ENCODE data around the gene MYD88.

DNA sequence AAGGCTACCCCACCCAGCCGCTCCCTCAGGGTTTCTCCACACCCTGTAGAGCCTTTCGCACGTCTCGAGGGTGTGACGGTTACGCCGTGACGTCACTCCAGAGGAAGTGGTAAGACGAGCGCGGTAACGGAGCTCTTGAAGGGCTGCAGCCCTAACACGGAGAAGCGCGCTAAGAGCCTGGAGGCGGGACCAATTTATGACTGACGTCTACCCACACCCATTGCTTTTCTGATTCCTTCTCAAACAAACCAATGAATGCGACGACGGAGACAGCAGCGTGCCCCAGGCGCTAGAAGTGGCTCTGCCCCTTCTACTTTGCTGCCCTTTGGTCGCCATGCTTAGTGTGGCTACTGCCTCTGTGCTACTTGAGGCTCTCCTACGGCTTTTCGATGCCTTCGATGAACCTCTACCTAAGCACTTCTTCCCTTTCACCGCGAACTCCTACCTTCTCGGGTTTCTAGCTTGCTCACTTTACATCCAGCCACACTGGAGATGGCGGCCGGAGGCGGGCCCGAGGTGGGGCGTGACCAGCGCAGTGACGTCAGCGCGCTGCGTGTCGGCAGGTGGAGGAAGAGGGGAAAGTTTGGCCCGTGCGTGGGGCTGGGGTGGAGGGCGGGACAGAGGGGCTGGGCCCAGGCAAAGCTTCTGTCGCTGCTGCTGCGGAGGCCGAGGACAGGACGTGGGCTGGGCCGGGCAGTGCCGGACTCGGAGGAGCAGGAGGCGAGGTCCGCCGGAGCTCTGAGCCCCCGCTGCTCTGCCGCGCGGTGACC, 26.7 kb downstream of the MYD88 start, which contains the start of gene OXSR1:
- no peak for TF ChIP-seq EZH2phosphoT487 (IDR thresholded peaks at IDR 0.05; ENCODE audit: borderline replicate concordance, low read depth, low read length)
- TF ChIP-seq, protein P1, sequence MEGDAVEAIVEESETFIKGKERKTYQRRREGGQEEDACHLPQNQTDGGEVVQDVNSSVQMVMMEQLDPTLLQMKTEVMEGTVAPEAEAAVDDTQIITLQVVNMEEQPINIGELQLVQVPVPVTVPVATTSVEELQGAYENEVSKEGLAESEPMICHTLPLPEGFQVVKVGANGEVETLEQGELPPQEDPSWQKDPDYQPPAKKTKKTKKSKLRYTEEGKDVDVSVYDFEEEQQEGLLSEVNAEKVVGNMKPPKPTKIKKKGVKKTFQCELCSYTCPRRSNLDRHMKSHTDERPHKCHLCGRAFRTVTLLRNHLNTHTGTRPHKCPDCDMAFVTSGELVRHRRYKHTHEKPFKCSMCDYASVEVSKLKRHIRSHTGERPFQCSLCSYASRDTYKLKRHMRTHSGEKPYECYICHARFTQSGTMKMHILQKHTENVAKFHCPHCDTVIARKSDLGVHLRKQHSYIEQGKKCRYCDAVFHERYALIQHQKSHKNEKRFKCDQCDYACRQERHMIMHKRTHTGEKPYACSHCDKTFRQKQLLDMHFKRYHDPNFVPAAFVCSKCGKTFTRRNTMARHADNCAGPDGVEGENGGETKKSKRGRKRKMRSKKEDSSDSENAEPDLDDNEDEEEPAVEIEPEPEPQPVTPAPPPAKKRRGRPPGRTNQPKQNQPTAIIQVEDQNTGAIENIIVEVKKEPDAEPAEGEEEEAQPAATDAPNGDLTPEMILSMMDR (conservative IDR thresholded peaks at IDR 0.05; ENCODE audit: low read length) = no peak
